ENCODE data around the gene BABAM2.
"Not testable (repeated sequence)": the region's sequence is repeated elsewhere in the genome, so short reads cannot be mapped to it uniquely, and the experiment has no call there.

Gene BABAM2

DNA sequence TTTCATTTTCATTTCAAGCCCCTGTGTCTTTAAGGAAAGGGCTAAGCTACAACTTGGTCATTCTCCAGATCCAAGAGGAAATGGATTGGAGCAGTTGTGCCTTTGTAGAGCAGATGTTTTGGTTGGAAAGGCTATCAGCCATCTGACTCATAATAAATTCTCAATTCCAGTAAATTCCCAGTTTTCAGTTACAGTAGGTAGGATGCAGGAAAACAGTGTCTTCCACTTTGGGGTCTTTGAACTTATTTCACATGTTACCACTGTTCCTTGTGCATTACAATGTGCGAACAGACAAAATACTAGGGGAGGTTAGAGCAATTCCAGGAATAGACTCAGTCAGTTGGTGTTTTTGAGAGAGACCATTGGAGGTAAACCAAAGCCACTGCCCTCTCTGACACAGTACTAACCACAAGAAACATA, 211.9 kb downstream of the BABAM2 start:
- H3K36me3 ChIP-seq (ENCODE audit: insufficient read depth, low read length): no peaks in the 10 kb centered on the region
- no peak overlapping the region for H3K4me3 ChIP-seq (ENCODE audit: low read depth in 1 of 2, low read length in 2 of 2)
- no peak overlapping the region for H3K27ac ChIP-seq (ENCODE audit: low read depth, low read length)
- H3K4me1 ChIP-seq (ENCODE audit: insufficient read depth, low read length): peaks cover 8% of the 10 kb centered on the region
- no peak overlapping the region for H3K9ac ChIP-seq (ENCODE audit: low read length)
- no peaks in the 10 kb centered on the region for H3K27me3 ChIP-seq (ENCODE audit: control insufficient read depth in 1 of 2, insufficient read depth in 2 of 2, low read length in 2 of 2)
- H3K9me3 ChIP-seq (ENCODE audit: low read length): no peaks in the 10 kb centered on the region

DNA sequence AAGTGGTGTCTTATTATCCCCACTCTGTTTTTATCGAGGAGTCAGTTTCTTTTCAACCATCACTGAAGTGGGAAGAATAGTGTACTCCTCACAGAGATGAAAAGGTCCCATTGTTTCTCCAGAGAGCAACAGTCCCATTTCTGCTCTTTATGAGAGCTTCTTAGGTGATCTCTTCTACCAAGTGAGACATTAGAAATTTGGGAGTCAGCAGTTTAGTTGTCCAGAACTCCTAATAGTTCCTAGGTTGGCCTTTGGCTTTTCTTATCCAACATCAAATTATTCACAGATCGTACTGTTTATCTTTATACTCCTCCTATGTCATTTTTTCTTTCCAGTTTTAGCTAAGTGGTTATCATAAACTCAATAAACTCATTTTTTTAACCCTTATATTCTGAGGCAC, 213.1 kb downstream of the BABAM2 start:
- no peak overlapping the region for H3K4me3 ChIP-seq (ENCODE audit: low read depth in 1 of 2, low read length in 2 of 2)
- H3K9me3 ChIP-seq (ENCODE audit: low read length): no peaks in the 10 kb centered on the region
- H3K9ac ChIP-seq (ENCODE audit: low read length): no peak overlapping the region
- H3K27me3 ChIP-seq (ENCODE audit: control insufficient read depth in 1 of 2, insufficient read depth in 2 of 2, low read length in 2 of 2): no peaks in the 10 kb centered on the region
- no peak overlapping the region for H3K27ac ChIP-seq (ENCODE audit: low read depth, low read length)
- H3K4me1 ChIP-seq (ENCODE audit: insufficient read depth, low read length): peaks cover 8% of the 10 kb centered on the region
- no peaks in the 10 kb centered on the region for H3K36me3 ChIP-seq (ENCODE audit: insufficient read depth, low read length)

DNA sequence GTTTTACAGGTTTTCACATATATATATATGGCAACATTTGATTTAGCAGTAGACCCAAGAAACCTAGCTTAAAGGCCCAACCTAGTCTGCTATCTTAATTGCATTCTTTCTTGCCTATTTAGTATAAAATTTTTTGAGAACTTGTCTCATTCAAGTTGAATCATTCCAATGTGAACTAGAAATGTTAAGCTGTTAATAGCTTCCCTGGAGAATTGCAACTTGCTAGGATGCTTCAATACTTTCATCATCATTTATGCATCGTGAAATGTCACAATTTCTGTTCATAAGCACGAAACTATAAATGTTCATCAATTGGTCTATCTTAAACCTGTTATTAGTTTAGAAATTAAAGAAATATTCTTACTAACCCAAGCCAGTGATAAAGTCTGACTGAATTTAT, 217.6 kb downstream of the BABAM2 start:
- H3K9ac ChIP-seq (ENCODE audit: low read length): no peak overlapping the region
- H3K9me3 ChIP-seq (ENCODE audit: low read length): no peaks in the 10 kb centered on the region
- no peak overlapping the region for H3K4me3 ChIP-seq (ENCODE audit: low read depth in 1 of 2, low read length in 2 of 2)
- H3K36me3 ChIP-seq (ENCODE audit: insufficient read depth, low read length): no peaks in the 10 kb centered on the region
- peaks cover 6% of the 10 kb centered on the region for H3K4me1 ChIP-seq (ENCODE audit: insufficient read depth, low read length)
- no peaks in the 10 kb centered on the region for H3K27me3 ChIP-seq (ENCODE audit: control insufficient read depth in 1 of 2, insufficient read depth in 2 of 2, low read length in 2 of 2)
- H3K27ac ChIP-seq (ENCODE audit: low read depth, low read length): no peak overlapping the region

DNA sequence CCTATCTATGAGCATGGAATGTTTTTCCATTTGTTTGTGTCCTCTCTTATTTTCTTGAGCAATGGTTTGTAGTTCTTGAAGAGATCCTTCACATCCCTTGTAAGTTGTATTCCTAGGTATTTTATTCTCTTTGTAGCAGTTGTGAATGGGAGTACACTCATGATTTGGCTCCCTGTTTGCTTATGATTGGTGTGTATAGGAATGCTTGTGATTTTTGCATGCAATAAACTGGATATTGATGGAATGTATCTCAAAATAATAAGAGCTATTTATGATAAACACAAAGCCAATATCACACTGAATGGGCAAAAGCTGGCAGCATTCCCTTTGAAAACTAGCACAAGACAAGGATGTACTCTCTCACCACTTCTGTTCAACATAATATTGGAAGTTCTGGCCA, 223.2 kb downstream of the BABAM2 start:
- H3K27ac ChIP-seq (ENCODE audit: low read depth, low read length); H3K9me3 ChIP-seq (ENCODE audit: low read length); H3K9ac ChIP-seq (ENCODE audit: low read length); H3K4me3 ChIP-seq (ENCODE audit: low read depth in 1 of 2, low read length in 2 of 2); H3K27me3 ChIP-seq (ENCODE audit: control insufficient read depth in 1 of 2, insufficient read depth in 2 of 2, low read length in 2 of 2); H3K4me1 ChIP-seq (ENCODE audit: insufficient read depth, low read length); H3K36me3 ChIP-seq (ENCODE audit: insufficient read depth, low read length): not testable (repeated sequence)

DNA sequence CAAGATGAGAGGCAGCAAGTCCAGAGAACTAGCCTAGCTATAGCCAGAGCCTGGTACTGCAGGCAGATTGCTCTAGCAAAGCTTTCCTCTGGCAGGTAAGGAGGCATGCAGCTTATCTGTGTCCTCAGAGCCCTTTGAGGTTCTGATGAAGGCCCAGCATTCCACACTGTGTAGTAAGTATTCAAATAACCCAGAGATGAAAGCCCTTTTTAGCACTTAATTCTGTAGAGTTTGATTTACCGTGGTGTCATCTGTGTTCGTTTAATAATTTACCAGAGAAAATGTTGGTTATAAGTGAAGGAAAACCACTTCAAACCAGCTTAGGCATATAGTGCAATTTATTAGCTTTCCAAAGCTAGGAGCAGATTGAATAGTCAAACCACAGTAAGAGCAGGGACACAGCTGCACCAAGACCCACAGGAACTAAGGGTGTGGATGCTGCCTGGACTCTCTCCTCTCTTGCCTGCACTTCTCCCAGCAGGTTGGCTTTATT, 226.6 kb downstream of the BABAM2 start:
- no peaks in the 10 kb centered on the region for H3K9me3 ChIP-seq (ENCODE audit: low read length)
- H3K4me1 ChIP-seq (ENCODE audit: insufficient read depth, low read length): no peaks in the 10 kb centered on the region
- H3K27ac ChIP-seq (ENCODE audit: low read depth, low read length): no peak overlapping the region
- no peak overlapping the region for H3K9ac ChIP-seq (ENCODE audit: low read length)
- no peak overlapping the region for H3K4me3 ChIP-seq (ENCODE audit: low read depth in 1 of 2, low read length in 2 of 2)
- H3K27me3 ChIP-seq (ENCODE audit: control insufficient read depth in 1 of 2, insufficient read depth in 2 of 2, low read length in 2 of 2): no peaks in the 10 kb centered on the region
- H3K36me3 ChIP-seq (ENCODE audit: insufficient read depth, low read length): no peaks in the 10 kb centered on the region

DNA sequence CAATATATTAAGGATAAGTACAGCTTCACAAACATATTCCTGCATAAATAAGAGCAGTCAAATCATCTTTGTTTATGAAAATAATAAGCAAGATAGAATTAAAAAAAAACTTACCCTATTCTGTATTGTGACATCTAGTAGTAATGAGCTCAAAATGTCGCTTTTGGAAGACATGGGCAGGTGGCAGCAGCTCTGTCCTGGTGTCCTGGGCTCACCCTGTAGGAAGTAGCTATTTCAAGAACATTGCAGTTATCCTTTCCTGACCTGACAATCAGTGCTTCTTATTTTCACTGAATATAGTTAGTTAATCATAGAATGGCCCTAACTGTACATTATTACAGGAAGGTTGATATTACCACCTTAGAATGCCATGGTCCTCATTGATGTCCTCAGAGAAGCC, 229.1 kb downstream of the BABAM2 start:
- Histone ChIP-seq H3K4me1 (ENCODE audit: insufficient read depth, low read length) (peaks cover 5% of the 10 kb centered on the region), H3K27me3 (ENCODE audit: control insufficient read depth in 1 of 2, insufficient read depth in 2 of 2, low read length in 2 of 2) (no peaks in the 10 kb centered on the region), H3K36me3 (ENCODE audit: insufficient read depth, low read length) (no peaks in the 10 kb centered on the region), H3K9me3 (ENCODE audit: low read length) (no peaks in the 10 kb centered on the region), H3K9ac (ENCODE audit: low read length) (no peak overlapping the region), H3K4me3 (ENCODE audit: low read depth in 1 of 2, low read length in 2 of 2) (no peak overlapping the region), H3K27ac (ENCODE audit: low read depth, low read length) (no peak overlapping the region)

DNA sequence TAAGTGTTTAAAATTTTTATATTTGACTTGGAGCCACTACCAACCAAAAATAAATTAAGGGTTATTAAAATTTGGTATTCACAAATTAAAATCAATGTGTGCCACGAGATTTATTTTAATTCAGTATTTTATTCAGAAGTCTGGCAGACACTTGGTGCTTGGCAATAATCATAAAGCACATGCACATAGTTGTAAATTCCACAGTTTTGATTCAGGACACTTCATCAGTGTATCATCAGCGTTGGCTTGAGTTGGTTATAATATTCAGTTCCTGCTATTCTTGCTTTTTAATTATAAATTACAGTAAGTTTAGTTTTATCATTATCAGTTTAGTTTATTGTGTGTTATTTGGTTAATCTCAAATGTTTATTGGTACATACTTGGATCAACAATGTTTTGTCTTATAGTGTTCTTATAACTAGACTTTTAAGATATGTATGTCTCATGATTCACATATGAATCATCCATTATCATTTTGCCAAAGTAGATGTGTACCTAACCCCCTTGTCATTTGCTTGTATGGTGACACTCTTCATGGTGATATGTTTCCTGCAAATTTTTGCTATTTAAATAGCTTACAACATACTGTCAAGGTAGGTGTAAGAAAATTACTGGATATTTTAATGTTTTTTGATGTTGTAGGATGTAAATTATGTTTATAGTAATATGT, 237.9 kb downstream of the BABAM2 start:
- Histone ChIP-seq H3K4me3 (ENCODE audit: low read depth in 1 of 2, low read length in 2 of 2) (no peak overlapping the region), H3K27me3 (ENCODE audit: control insufficient read depth in 1 of 2, insufficient read depth in 2 of 2, low read length in 2 of 2) (no peaks in the 10 kb centered on the region), H3K9me3 (ENCODE audit: low read length) (no peaks in the 10 kb centered on the region), H3K9ac (ENCODE audit: low read length) (no peak overlapping the region), H3K27ac (ENCODE audit: low read depth, low read length) (no peak overlapping the region), H3K4me1 (ENCODE audit: insufficient read depth, low read length) (peaks cover 1% of the 10 kb centered on the region), H3K36me3 (ENCODE audit: insufficient read depth, low read length) (no peaks in the 10 kb centered on the region)

DNA sequence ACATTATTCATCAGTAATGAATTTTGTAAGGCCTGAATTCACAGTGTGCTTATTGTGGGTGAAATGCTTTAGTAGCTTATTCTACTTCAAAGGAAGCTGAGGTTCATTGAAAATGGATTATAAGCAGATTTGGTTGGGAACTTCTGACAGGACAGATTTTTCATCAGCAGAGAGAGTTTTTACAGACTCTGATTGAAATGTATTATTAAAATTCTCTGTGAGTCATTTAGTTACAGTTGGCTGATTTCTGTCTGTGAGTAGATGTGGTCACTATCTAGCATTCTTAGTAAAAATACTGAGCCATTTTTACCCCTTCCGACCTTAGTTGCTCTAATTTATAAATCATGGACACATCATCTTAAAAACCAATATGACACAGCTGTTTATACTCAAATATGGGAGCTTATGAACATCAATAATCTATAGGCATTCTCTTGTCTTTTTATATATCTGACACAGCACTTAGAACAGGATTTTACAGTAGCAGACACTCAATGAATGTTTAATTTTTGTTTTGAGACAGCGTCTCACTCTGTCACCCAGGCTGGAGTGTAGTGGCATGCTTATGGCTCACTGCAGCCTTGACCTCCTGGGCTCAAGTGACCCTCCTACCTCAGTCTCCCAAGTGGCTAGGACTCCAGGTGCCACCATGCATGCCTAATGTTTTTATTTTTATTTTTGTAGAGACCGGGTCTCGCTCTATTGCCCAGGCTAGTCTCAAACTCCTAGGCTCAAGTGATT, 239.6 kb downstream of the BABAM2 start:
- Histone ChIP-seq H3K4me3 (ENCODE audit: low read depth in 1 of 2, low read length in 2 of 2) (no peak overlapping the region), H3K4me1 (ENCODE audit: insufficient read depth, low read length) (peaks cover 7% of the 10 kb centered on the region), H3K27me3 (ENCODE audit: control insufficient read depth in 1 of 2, insufficient read depth in 2 of 2, low read length in 2 of 2) (no peaks in the 10 kb centered on the region), H3K36me3 (ENCODE audit: insufficient read depth, low read length) (no peaks in the 10 kb centered on the region), H3K27ac (ENCODE audit: low read depth, low read length) (no peak overlapping the region), H3K9me3 (ENCODE audit: low read length) (no peaks in the 10 kb centered on the region), H3K9ac (ENCODE audit: low read length) (no peak overlapping the region)

DNA sequence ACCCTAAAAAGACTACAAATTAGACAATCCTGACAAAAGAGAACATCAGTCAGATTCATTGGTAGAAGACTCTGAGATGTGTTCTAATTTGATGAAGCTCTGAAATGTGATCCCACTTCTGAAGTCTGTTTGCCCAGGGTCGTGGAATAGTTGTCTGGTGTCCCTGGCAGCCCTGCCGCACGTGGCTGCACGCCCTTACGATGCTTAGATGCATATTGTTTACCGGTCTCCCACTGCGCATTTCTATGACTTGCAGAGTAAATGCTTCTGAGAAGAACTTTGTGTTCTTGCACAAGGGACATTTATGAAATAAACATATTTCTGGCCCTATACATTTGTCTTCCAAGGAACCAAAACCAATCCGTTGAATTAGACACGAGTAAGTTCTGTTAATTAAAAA, 243.2 kb downstream of the BABAM2 start:
- Histone ChIP-seq H3K36me3 (ENCODE audit: insufficient read depth, low read length) (no peaks in the 10 kb centered on the region), H3K9me3 (ENCODE audit: low read length) (no peaks in the 10 kb centered on the region), H3K4me1 (ENCODE audit: insufficient read depth, low read length) (peaks cover 32% of the 10 kb centered on the region), H3K27ac (ENCODE audit: low read depth, low read length) (no peak overlapping the region), H3K27me3 (ENCODE audit: control insufficient read depth in 1 of 2, insufficient read depth in 2 of 2, low read length in 2 of 2) (no peaks in the 10 kb centered on the region), H3K4me3 (ENCODE audit: low read depth in 1 of 2, low read length in 2 of 2) (no peak overlapping the region), H3K9ac (ENCODE audit: low read length) (no peak overlapping the region)

DNA sequence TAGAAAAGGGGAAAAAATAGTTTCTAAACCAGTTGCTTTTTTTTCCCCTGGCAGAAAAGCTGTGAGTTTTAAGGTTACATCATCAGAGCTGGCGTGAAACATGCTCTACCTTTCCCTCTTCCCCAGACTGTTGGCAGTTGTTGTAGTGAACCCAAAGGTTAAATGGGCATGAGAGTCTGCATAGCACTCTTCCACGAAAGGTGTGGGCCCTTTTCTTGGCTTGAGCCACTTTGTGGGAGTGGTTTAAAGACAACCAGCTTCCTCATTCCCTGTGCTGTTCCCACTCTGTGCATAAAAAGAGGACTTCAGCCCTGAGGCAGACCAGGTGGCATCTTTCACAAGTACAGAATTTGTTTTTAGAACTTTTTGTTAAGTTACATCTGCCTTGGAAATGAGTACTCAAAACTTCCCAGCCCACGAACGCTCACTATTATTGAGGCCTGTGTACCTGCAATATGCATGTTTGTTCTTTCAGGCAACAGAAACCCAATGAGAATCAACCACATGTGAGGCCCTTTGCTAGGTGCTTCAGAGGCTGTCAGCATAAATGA, 243.8 kb downstream of the BABAM2 start:
- Histone ChIP-seq H3K36me3 (ENCODE audit: insufficient read depth, low read length) (no peaks in the 10 kb centered on the region), H3K9ac (ENCODE audit: low read length) (no peak overlapping the region), H3K9me3 (ENCODE audit: low read length) (no peaks in the 10 kb centered on the region), H3K4me1 (ENCODE audit: insufficient read depth, low read length) (peaks cover 32% of the 10 kb centered on the region), H3K4me3 (ENCODE audit: low read depth in 1 of 2, low read length in 2 of 2) (no peak overlapping the region), H3K27me3 (ENCODE audit: control insufficient read depth in 1 of 2, insufficient read depth in 2 of 2, low read length in 2 of 2) (no peaks in the 10 kb centered on the region), H3K27ac (ENCODE audit: low read depth, low read length) (no peak overlapping the region)

DNA sequence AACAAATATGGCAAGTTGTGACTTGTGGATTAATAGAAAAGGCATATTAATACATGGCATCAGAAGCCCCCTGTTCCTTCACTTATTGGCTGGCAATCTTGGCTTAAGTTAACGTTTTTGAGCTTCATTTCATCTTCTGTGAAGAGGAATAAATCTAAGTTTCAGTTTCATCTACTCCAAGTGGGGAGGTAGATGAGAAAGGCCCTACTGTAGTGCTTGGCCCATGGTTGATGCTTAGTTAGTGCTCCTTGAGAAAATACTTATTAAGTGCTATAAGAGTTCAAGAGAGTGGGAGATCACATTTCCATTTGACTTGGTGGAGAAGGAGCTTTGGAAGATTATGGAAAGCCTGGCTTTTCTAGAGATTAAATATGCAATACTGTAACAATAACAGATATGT, 244.3 kb downstream of the BABAM2 start:
- Histone ChIP-seq H3K4me1 (ENCODE audit: insufficient read depth, low read length) (peaks cover 32% of the 10 kb centered on the region), H3K27me3 (ENCODE audit: control insufficient read depth in 1 of 2, insufficient read depth in 2 of 2, low read length in 2 of 2) (no peaks in the 10 kb centered on the region), H3K9ac (ENCODE audit: low read length) (no peak overlapping the region), H3K4me3 (ENCODE audit: low read depth in 1 of 2, low read length in 2 of 2) (no peak overlapping the region), H3K36me3 (ENCODE audit: insufficient read depth, low read length) (no peaks in the 10 kb centered on the region), H3K27ac (ENCODE audit: low read depth, low read length) (no peak overlapping the region), H3K9me3 (ENCODE audit: low read length) (no peaks in the 10 kb centered on the region)

Data from muscle layer of colon (tissue), 2 donors.